HG02759 (cell line): Measurements from ENCODE around the gene KLRK1.
"Not testable (repeated sequence)": the region's sequence is repeated elsewhere in the genome, so short reads cannot be mapped to it uniquely, and the experiment has no call there.

Source experiments
- ATAC-seq: cut with Tn5 transposase; IDR thresholded peaks from one replicate; pipeline ENCODE4 v1.9.1; 2021; ENCODE audit warnings: mild to moderate bottlenecking, moderate library complexity; ENCODE audit not compliant: unreplicated experiment

KLRK1 gene

GRCh38 chr12:10363914-10364814, 25.7 kb downstream of the KLRK1 start:
- peak; percentile 87 for ATAC-seq

DNA sequence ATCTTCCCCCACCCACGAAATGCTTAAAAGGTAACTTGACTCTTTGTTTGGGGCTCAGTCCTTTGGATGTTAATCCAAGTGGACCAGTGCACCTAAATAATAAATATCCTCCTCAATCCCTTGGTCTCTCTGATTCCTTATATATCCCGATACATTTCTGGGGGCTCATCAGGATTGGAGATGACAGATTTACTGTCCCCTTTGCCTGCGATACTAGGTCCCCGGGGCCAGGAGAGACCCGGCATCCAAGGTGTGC, 26.3 kb downstream of the KLRK1 start:
- no peak for ATAC-seq

DNA sequence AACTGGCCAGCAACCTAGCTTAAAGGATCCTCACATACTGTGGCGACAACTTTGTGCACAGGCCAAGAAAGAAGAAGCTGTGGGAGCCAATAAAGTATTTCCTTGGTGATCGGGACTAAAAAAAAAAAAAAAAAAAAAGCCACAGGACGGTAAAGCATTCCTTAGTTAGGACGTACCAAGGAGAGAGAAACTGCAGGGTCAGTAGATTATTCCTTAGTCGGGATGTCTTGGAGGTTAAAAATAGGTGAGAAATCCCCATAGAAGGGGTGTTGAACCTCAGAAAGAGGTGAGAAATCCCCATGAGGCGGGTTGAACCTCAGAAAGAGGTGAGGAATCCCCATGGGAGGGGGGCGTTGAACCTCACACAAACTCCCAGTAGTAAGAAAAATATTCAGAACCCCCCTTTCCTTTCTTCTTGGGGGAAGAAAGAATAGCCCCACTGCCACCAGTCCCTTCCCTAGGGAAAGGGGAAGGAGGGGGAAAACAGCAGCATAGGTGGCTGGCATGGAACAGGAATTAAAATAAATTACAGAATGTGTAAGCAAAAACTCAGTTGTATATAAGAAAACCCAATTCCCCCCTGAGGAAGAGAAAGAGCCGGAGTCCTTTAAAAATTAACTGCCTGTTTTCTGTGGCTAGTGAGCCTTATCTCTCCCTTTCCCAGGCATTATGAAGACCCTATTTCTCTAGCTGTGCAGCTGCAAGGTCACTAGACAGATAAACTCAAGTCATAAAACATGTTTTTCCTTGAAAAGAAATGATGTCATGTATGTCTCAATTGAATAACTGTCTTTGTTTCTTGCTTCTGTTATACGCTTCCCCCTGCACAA, 26.8 kb downstream of the KLRK1 start:
- no peak for ATAC-seq

GRCh38 chr12:10362325-10362724, 27.5 kb downstream of the KLRK1 start:
- no peak for ATAC-seq

DNA sequence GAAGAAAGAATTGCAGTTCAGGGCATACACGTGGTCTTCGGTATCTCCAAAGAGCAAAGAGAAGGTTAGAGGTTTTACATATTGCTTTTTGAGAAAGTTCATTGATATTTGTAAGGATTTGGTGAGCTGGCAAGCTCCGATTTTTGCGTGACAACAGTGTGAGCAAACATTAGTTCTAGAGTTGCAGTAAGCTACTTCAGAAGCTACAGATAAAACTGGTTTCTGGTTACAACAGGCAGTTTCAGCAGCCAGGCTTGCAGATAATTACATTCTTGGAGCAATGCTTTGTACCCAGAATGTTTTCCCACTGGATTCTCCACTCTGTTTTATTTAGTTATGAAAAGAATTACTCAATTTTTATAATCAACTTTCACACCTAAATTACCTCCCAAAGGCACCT, 28.2 kb downstream of the KLRK1 start:
- ATAC-seq: no peak

GRCh38 chr12:10361084-10361483, 28.8 kb downstream of the KLRK1 start:
- no peak for ATAC-seq

GRCh38 chr12:10358969-10359368, 30.9 kb downstream of the KLRK1 start:
- ATAC-seq: no peak

- no peak for ATAC-seq
These were observed 31.7 kb downstream of the KLRK1 start for GRCh38 chr12:10358131-10358530.

DNA sequence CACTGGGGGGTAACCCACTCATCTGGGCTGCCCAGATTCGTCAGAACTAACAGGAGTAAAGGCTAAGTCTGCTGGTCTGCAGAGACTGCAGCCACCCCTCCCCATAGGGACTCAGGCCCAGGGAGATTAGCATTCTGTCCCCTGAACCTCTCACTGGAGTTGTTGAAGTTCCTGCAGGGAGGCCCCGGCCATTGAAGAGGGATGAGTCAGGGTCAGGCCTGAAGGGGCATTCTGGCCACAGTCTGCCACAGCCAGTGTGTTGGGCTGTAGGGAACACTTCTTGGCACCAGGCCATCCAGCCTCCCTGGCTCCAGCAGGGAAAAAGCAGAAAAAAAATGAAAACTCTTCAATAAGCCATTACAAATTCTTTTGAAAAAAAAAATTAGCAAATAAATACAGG, 35.3 kb downstream of the KLRK1 start:
- ATAC-seq: no peak

DNA sequence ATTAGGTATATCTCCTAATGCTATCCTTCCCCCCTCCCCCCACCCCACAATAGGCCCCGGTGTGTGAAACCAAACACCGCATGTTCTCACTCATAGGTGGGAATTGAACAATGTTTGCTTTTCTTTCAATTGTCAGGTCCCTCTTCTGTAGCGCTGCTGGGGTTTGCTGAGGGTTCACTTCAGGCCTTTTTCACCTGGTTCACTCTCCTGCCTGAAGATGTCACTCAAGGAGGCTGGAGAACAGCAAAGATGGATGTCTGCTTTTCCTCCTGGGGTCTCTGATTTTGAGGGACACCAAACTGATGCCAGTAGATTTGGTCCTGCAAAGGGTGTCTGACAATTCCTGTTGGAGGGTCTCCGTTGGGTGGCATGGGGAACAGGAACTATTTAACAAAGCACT, 35.8 kb downstream of the KLRK1 start:
- ATAC-seq: no peak

- not testable (repeated sequence) for ATAC-seq
These were observed 38.4 kb downstream of the KLRK1 start for GRCh38 chr12:10351457-10351856.

DNA sequence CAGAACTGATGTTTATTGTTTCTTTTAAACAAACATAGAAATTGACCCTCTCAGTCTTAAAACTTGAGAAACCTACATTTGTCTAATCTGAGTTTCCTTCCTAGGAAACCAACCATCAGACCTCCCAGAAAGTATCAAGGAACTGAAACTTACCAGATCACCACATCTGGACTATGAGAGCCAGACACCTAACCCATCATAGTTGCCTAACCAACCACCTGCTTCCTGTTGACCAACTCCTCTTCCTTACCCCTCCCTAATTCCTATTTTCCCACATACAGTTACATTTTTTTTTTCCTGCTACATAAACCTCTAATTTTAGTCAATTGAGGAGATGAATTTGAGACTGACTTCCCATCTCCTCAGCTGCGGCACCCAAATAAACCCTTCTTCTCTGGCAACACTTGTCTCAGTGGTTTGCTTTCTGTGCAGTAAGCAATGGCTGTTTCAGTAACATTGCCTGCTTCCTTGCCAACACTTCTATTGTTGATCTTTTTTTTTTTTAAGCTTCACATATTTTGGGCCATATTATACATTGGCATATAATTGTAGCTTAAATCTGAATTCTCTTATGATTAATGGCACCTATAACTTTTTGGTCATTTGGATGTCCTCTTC, 47.8 kb downstream of the KLRK1 start:
- ATAC-seq: no peak

- ATAC-seq: not testable (repeated sequence)
These were observed 48.9 kb downstream of the KLRK1 start for GRCh38 chr12:10340946-10341345.

DNA sequence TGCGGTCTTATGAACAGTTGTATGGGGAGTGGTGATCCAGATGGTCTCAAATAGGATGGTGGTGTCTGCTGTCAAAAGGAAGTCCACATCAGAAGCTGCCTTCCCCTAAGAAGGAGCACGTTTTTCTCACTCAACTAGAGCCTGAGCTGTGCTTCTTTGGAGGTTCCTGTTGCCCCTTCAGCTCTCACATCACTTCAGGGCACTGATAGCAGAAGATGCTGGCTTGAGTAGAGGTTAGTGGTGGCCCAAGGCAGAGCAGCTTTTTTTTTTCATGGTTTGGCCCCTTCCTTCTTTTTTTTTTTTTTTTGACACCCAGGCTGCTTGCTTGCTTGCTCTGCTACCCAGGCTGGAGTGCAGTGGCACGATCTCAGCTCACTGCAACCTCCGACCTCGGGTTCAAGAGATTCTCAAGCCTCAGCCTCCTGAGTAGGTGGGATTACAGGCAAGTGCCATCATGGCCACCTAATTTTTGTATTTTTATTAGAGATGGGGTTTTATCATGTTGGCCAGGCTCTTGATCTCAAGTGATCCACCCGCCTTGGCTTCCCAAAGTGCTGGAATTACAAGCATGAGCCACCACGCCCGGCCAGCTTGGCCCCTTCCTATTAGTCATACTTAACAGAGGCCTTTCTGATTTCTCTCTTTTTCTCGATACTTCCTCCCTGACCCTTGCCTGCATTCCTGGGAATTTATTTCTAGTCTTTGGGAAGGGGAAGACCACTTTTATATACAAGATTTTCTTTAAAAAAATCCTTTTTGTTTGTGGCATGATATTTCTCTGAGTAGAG, 50.6 kb downstream of the KLRK1 start:
- no peak for ATAC-seq

- not testable (repeated sequence) for ATAC-seq
These were observed 51.4 kb downstream of the KLRK1 start for GRCh38 chr12:10338470-10338869.

GRCh38 chr12:10336196-10336595, 53.6 kb downstream of the KLRK1 start:
- ATAC-seq: not testable (repeated sequence)

- ATAC-seq: no peak
These were observed 58.1 kb downstream of the KLRK1 start for GRCh38 chr12:10331642-10332239.

- ATAC-seq: not testable (repeated sequence)
These were observed 61.1 kb downstream of the KLRK1 start for GRCh38 chr12:10328691-10329090.
